ENCODE measurements around the gene CADM2.

CADM2 gene

DNA sequence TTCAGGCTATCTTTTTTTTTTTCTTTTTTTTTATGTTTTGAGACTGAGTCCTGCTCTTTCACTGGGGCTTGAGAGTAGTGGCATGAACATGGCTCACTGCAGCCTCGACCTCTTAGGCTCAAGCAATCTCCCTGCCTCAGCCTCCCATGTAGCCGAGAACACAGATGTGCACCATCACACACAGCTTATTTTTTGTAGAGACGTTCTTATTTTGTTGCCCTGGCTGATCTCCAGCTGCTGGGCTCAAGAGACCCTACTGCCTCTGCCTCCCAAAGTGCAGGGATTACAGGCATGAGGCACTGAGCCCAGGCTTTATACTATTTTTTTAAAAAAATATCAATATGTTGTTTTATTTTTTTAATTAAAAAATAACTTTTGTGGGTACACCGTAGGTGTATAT is 467.3 kb downstream of the CADM2 start:
- TF ChIP-seq, protein P1, sequence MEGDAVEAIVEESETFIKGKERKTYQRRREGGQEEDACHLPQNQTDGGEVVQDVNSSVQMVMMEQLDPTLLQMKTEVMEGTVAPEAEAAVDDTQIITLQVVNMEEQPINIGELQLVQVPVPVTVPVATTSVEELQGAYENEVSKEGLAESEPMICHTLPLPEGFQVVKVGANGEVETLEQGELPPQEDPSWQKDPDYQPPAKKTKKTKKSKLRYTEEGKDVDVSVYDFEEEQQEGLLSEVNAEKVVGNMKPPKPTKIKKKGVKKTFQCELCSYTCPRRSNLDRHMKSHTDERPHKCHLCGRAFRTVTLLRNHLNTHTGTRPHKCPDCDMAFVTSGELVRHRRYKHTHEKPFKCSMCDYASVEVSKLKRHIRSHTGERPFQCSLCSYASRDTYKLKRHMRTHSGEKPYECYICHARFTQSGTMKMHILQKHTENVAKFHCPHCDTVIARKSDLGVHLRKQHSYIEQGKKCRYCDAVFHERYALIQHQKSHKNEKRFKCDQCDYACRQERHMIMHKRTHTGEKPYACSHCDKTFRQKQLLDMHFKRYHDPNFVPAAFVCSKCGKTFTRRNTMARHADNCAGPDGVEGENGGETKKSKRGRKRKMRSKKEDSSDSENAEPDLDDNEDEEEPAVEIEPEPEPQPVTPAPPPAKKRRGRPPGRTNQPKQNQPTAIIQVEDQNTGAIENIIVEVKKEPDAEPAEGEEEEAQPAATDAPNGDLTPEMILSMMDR (conservative IDR thresholded peaks at IDR 0.05; ENCODE audit: low read depth, low read length), result no peak
- Histone ChIP-seq H3K27ac (no peak overlapping the region), H2AFZ (ENCODE audit: low read depth) (no peak overlapping the region), H3K27me3 (ENCODE audit: insufficient read depth, low read depth) (no peaks in the 10 kb centered on the region), H3K36me3 (ENCODE audit: insufficient read depth) (no peaks in the 10 kb centered on the region), H3K4me1 (ENCODE audit: low read depth, poor library complexity, severe bottlenecking) (no peaks in the 10 kb centered on the region), H4K20me1 (ENCODE audit: insufficient read depth) (no peaks in the 10 kb centered on the region), H3K4me3 (IDR thresholded peaks at IDR 0.05; ENCODE audit: insufficient read depth, low read depth, low read length) (no peak overlapping the region), H3K9ac (no peak overlapping the region), H3K4me2 (no peak overlapping the region), H3K79me2 (ENCODE audit: insufficient read depth, low read depth) (no peaks in the 10 kb centered on the region)

DNA sequence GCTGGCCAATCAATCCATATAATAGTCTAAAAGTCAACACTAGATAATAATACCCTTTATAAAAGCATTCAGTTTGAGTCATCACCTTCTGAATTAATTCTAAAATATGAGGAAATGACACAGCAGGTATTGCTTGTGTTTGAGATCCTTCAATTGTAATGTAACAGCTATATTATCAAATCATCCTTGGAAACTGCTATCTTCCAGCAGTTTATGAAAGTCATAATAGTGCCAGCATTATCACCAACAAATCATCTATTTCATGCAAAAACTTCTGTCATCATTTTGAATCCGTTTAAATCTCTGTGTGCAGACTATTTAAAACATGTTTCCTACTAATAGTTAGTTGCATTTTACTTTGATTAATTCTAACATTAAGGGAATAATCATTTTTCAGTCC is 468.7 kb downstream of the CADM2 start:
- Histone ChIP-seq H3K79me2 (ENCODE audit: insufficient read depth, low read depth) (no peaks in the 10 kb centered on the region), H3K36me3 (ENCODE audit: insufficient read depth) (no peaks in the 10 kb centered on the region), H3K4me3 (IDR thresholded peaks at IDR 0.05; ENCODE audit: insufficient read depth, low read depth, low read length) (no peak overlapping the region), H2AFZ (ENCODE audit: low read depth) (no peak overlapping the region), H3K27me3 (ENCODE audit: insufficient read depth, low read depth) (no peaks in the 10 kb centered on the region), H3K4me1 (ENCODE audit: low read depth, poor library complexity, severe bottlenecking) (no peaks in the 10 kb centered on the region), H3K9ac (no peak overlapping the region), H3K27ac (no peak overlapping the region), H4K20me1 (ENCODE audit: insufficient read depth) (no peaks in the 10 kb centered on the region), H3K4me2 (no peak overlapping the region)
- TF ChIP-seq, protein P1 (conservative IDR thresholded peaks at IDR 0.05; ENCODE audit: low read depth, low read length), result no peak

DNA sequence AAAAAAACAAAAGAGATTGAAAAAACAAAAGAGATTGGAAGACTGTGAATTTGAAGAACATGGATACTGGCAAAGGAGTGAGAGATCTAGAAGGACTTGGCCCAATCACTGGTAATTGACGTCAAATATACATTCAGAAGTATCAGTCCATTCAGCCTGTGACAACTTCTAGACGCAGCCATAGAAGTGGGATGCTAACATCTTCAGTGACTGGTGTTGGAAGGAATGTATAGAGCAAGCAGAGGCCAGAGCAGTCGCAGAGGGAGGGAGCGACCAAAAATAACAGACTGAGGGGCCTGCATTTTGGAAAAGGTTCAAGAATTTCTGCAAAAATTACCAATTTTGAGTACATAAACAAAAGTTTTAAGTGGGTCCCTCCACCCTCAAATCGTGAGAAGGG is 473.3 kb downstream of the CADM2 start:
- no peaks in the 10 kb centered on the region for H4K20me1 ChIP-seq (ENCODE audit: insufficient read depth)
- H2AFZ ChIP-seq (ENCODE audit: low read depth), result no peak overlapping the region
- H3K4me1 ChIP-seq (ENCODE audit: low read depth, poor library complexity, severe bottlenecking), result no peaks in the 10 kb centered on the region
- no peaks in the 10 kb centered on the region for H3K27me3 ChIP-seq (ENCODE audit: insufficient read depth, low read depth)
- no peaks in the 10 kb centered on the region for H3K79me2 ChIP-seq (ENCODE audit: insufficient read depth, low read depth)
- H3K9ac ChIP-seq, result no peak overlapping the region
- no peak overlapping the region for H3K4me2 ChIP-seq
- TF ChIP-seq, protein P1 (conservative IDR thresholded peaks at IDR 0.05; ENCODE audit: low read depth, low read length), result no peak
- H3K36me3 ChIP-seq (ENCODE audit: insufficient read depth), result no peaks in the 10 kb centered on the region
- no peak overlapping the region for H3K4me3 ChIP-seq (IDR thresholded peaks at IDR 0.05; ENCODE audit: insufficient read depth, low read depth, low read length)
- H3K27ac ChIP-seq, result no peak overlapping the region

DNA sequence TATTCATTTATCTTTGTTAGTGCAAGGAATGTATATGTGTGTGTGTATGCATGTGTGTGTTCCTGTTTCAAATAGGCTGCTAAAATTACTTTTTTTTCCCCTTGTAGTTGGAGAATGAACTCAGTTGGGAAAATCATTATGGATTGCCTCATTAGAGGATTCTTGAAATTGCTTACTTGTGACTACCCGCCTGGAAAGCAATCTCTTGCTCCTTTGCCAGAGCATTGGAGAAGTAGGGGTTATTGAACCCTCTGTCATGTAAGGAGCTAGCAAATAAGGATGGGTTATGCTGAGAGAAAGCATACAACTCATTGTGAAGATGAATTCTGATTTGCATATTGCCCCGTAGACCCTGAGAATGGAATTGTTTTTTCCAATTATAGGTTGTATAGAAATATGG is 474.5 kb downstream of the CADM2 start:
- H3K27ac ChIP-seq, result no peak overlapping the region
- H3K79me2 ChIP-seq (ENCODE audit: insufficient read depth, low read depth), result no peaks in the 10 kb centered on the region
- no peaks in the 10 kb centered on the region for H3K27me3 ChIP-seq (ENCODE audit: insufficient read depth, low read depth)
- no peaks in the 10 kb centered on the region for H4K20me1 ChIP-seq (ENCODE audit: insufficient read depth)
- TF ChIP-seq, protein P1 (conservative IDR thresholded peaks at IDR 0.05; ENCODE audit: low read depth, low read length), result no peak
- no peaks in the 10 kb centered on the region for H3K36me3 ChIP-seq (ENCODE audit: insufficient read depth)
- H3K4me1 ChIP-seq (ENCODE audit: low read depth, poor library complexity, severe bottlenecking), result no peaks in the 10 kb centered on the region
- no peak overlapping the region for H3K4me3 ChIP-seq (IDR thresholded peaks at IDR 0.05; ENCODE audit: insufficient read depth, low read depth, low read length)
- H2AFZ ChIP-seq (ENCODE audit: low read depth), result no peak overlapping the region
- H3K4me2 ChIP-seq, result no peak overlapping the region
- no peak overlapping the region for H3K9ac ChIP-seq

Data from KMS-11 (cell line).